Purkinje cell (primary cell): ENCODE measurements around the gene TTLL11. TPM values are rescaled to one million over a fixed set of nuclear protein-coding genes. Genes with fewer than 3 reads are reported as not detected.

Source experiments
- polyA plus RNA-seq: library from polyadenylated mRNA; unstranded; fragments of >200 nt; fragmentation: Nextera tagmentation; gene quantifications from 2 replicates; pipeline ENCODE4 v1.2.1, GENCODE V29; 2014

The TTLL11 gene
- polyA plus RNA-seq: 2.5 TPM in 1 of 2 replicates, not detected in the other

DNA sequence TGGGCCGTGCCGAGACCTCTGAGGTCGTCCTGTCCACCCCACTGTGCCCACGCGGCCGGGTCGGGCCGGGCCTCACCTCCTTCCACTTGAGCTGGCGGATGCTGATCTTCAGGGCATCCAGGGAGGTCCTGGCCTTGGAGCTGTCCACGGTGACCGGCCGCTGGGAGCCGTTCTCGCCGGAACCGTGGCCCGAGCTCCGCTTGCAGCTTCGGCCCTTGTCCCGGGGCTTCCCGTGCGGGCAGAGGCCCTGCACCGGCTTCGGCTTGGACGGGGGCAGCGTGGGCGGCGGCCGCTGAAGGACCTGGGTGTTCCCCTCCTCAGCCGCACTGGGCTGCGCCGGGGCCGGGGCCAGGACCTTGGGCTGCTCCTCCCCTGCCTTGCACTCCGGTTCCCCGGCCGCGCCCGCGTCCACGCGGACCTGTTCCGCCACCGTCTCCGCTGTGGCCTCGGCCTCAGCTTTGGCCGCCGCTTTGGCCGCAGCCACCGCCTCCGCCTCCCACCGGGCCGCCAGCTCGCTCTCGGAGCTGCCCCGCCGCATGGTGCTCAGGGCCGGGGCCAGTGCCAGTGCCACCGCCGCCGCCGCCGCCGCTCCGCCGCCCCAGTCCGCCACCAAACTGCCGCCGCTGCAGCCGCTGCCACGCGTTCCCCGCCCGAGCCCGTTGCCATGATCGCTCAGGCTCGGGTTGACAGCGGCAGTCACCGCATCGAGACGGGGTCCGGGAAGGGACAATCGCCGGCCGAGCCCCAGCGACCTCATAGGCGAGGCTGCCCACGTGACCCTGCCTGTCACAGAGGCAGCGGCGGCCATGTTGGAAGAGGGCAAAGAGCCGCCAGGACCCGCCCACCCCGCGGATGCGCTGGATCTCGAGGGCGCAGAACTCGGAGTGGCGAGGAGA, at the start of gene TTLL11:
TTLL11 (minus strand) TSS at position 698 of the 896 bp plus-strand sequence; CDS start at position 538, 160 bp downstream.

Other genes with a start within 250 kb of the TTLL11 start
- 361 and 377 TPM in 2 replicates for gene NDUFA8, start 66.5 kb upstream of the TTLL11 start, polyA plus RNA-seq
- gene MORN5, start 66.6 kb upstream of the TTLL11 start, polyA plus RNA-seq: 0.91 and 2.7 TPM in 2 replicates
- 0.15 TPM in 1 of 2 replicates, not detected in the other for gene LHX6, start 135.6 kb upstream of the TTLL11 start, polyA plus RNA-seq
- 40.6 and 53.0 TPM in 2 replicates for gene RBM18, start 171.5 kb upstream of the TTLL11 start, polyA plus RNA-seq
- 12.5 and 19.4 TPM in 2 replicates for gene MRRF, start 171.6 kb upstream of the TTLL11 start, polyA plus RNA-seq